H1 (cell line): ENCODE data around the gene ZYX.

Experiments
- ASH2L ChIP-seq: fragments of 200-600, 300-600 bp; sonication (generic); IDR thresholded peaks from one replicate; pipeline ENCODE4 v1.7.1; 2017; ENCODE audit warnings: low read length
- HDAC6 ChIP-seq: IDR thresholded peaks from one replicate; pipeline ENCODE4 v1.7.1; 2012; ENCODE audit warnings: low read depth, mild to moderate bottlenecking, inconsistent platforms, low read length, moderate library complexity
- POLR2A ChIP-seq, 2 experiments: IDR thresholded peaks; 1 replicate in 1 of 2; 2 replicates in 1 of 2; pipeline ENCODE4 v1.6.1; 2011; ENCODE audit warnings: low read depth in 2 of 2, low read length in 2 of 2, mild to moderate bottlenecking in 2 of 2; ENCODE audit errors: control extremely low read depth in 1 of 2
- RAD21 ChIP-seq, 2 experiments: IDR thresholded peaks in 1 of 2; conservative IDR thresholded peaks in 1 of 2; 2 replicates each; pipeline ENCODE4 v1.6.1; 2011; ENCODE audit warnings: low read depth in 2 of 2, low read length in 2 of 2, improper control_type of control experiment in 1 of 2, inconsistent platforms in 1 of 2, mild to moderate bottlenecking in 1 of 2, moderate library complexity in 1 of 2
- SAP30 ChIP-seq: fragments of 300-600 bp; sonication (generic); IDR thresholded peaks from 2 replicates; pipeline ENCODE4 v1.7.1; 2012; ENCODE audit warnings: low read length, moderate library complexity, mild to moderate bottlenecking, inconsistent platforms; ENCODE audit not compliant: insufficient read depth, insufficient replicate concordance
- YY1 ChIP-seq: IDR thresholded peaks from 2 replicates; pipeline ENCODE4 v1.6.1; 2011; ENCODE audit warnings: low read depth, mild to moderate bottlenecking, low read length
- TF ChIP-seq, protein P1 (sequence below), 3 experiments: IDR thresholded peaks; 1 replicate in 2 of 3; 2 replicates in 1 of 3; pipeline versions ENCODE4 v1.5.1 to v1.6.1; 2011; ENCODE audit warnings: low read length in 3 of 3, mild to moderate bottlenecking in 3 of 3, inconsistent platforms in 2 of 3, low read depth in 1 of 3, moderate library complexity in 1 of 3; ENCODE audit not compliant: insufficient read depth in 1 of 3; ENCODE audit errors: control extremely low read depth in 1 of 3
- TF ChIP-seq, protein P2 (sequence below): IDR thresholded peaks from 2 replicates; pipeline ENCODE4 v1.6.1; 2012; ENCODE audit warnings: inconsistent platforms
- TF ChIP-seq, protein P3 (sequence below): fragments of 300-600 bp; sonication (generic); IDR thresholded peaks from 2 replicates; pipeline ENCODE4 v1.7.1; 2012; ENCODE audit warnings: low read length, moderate library complexity, mild to moderate bottlenecking, inconsistent platforms; ENCODE audit not compliant: insufficient replicate concordance

DNA sequence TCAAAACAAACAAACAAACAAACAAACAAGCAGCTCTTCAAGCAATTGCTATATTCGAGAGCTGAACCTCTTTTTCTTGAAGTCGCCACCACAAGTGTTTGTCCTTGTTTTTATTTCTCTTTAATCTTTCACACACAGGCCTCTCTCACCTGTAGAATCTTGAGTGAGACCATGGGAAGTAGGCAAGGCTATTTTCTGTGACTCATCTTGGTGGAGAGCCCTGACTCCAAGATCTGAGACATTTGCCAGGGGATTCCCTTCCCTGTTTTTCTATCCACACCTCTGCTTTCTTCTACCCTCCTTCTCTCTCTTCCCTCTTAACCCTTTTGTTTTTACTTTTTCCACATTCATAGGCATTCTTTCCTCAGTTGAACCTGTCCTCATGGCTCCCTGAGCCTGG is 54.1 kb downstream of the ZYX start:
- TF ChIP-seq, protein P1, sequence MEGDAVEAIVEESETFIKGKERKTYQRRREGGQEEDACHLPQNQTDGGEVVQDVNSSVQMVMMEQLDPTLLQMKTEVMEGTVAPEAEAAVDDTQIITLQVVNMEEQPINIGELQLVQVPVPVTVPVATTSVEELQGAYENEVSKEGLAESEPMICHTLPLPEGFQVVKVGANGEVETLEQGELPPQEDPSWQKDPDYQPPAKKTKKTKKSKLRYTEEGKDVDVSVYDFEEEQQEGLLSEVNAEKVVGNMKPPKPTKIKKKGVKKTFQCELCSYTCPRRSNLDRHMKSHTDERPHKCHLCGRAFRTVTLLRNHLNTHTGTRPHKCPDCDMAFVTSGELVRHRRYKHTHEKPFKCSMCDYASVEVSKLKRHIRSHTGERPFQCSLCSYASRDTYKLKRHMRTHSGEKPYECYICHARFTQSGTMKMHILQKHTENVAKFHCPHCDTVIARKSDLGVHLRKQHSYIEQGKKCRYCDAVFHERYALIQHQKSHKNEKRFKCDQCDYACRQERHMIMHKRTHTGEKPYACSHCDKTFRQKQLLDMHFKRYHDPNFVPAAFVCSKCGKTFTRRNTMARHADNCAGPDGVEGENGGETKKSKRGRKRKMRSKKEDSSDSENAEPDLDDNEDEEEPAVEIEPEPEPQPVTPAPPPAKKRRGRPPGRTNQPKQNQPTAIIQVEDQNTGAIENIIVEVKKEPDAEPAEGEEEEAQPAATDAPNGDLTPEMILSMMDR (IDR thresholded peaks at IDR 0.05; ENCODE audit: control extremely low read depth in 1 of 3, insufficient read depth in 1 of 3, low read depth in 1 of 3, low read length in 3 of 3) = no peak
- TF ChIP-seq, protein P2, sequence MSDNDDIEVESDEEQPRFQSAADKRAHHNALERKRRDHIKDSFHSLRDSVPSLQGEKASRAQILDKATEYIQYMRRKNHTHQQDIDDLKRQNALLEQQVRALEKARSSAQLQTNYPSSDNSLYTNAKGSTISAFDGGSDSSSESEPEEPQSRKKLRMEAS = no peak
- TF ChIP-seq HDAC6 (no peak), YY1 (no peak), POLR2A (IDR thresholded peaks at IDR 0.05; ENCODE audit: control extremely low read depth in 1 of 2, low read depth in 2 of 2, low read length in 2 of 2) (no peak), ASH2L (no peak), RAD21 (IDR thresholded peaks at IDR 0.05 in 1 of 2, conservative IDR thresholded peaks at IDR 0.05 in 1 of 2; ENCODE audit: low read depth in 2 of 2, low read length in 2 of 2) (no peak), SAP30 (no peak)
- TF ChIP-seq, protein P3, sequence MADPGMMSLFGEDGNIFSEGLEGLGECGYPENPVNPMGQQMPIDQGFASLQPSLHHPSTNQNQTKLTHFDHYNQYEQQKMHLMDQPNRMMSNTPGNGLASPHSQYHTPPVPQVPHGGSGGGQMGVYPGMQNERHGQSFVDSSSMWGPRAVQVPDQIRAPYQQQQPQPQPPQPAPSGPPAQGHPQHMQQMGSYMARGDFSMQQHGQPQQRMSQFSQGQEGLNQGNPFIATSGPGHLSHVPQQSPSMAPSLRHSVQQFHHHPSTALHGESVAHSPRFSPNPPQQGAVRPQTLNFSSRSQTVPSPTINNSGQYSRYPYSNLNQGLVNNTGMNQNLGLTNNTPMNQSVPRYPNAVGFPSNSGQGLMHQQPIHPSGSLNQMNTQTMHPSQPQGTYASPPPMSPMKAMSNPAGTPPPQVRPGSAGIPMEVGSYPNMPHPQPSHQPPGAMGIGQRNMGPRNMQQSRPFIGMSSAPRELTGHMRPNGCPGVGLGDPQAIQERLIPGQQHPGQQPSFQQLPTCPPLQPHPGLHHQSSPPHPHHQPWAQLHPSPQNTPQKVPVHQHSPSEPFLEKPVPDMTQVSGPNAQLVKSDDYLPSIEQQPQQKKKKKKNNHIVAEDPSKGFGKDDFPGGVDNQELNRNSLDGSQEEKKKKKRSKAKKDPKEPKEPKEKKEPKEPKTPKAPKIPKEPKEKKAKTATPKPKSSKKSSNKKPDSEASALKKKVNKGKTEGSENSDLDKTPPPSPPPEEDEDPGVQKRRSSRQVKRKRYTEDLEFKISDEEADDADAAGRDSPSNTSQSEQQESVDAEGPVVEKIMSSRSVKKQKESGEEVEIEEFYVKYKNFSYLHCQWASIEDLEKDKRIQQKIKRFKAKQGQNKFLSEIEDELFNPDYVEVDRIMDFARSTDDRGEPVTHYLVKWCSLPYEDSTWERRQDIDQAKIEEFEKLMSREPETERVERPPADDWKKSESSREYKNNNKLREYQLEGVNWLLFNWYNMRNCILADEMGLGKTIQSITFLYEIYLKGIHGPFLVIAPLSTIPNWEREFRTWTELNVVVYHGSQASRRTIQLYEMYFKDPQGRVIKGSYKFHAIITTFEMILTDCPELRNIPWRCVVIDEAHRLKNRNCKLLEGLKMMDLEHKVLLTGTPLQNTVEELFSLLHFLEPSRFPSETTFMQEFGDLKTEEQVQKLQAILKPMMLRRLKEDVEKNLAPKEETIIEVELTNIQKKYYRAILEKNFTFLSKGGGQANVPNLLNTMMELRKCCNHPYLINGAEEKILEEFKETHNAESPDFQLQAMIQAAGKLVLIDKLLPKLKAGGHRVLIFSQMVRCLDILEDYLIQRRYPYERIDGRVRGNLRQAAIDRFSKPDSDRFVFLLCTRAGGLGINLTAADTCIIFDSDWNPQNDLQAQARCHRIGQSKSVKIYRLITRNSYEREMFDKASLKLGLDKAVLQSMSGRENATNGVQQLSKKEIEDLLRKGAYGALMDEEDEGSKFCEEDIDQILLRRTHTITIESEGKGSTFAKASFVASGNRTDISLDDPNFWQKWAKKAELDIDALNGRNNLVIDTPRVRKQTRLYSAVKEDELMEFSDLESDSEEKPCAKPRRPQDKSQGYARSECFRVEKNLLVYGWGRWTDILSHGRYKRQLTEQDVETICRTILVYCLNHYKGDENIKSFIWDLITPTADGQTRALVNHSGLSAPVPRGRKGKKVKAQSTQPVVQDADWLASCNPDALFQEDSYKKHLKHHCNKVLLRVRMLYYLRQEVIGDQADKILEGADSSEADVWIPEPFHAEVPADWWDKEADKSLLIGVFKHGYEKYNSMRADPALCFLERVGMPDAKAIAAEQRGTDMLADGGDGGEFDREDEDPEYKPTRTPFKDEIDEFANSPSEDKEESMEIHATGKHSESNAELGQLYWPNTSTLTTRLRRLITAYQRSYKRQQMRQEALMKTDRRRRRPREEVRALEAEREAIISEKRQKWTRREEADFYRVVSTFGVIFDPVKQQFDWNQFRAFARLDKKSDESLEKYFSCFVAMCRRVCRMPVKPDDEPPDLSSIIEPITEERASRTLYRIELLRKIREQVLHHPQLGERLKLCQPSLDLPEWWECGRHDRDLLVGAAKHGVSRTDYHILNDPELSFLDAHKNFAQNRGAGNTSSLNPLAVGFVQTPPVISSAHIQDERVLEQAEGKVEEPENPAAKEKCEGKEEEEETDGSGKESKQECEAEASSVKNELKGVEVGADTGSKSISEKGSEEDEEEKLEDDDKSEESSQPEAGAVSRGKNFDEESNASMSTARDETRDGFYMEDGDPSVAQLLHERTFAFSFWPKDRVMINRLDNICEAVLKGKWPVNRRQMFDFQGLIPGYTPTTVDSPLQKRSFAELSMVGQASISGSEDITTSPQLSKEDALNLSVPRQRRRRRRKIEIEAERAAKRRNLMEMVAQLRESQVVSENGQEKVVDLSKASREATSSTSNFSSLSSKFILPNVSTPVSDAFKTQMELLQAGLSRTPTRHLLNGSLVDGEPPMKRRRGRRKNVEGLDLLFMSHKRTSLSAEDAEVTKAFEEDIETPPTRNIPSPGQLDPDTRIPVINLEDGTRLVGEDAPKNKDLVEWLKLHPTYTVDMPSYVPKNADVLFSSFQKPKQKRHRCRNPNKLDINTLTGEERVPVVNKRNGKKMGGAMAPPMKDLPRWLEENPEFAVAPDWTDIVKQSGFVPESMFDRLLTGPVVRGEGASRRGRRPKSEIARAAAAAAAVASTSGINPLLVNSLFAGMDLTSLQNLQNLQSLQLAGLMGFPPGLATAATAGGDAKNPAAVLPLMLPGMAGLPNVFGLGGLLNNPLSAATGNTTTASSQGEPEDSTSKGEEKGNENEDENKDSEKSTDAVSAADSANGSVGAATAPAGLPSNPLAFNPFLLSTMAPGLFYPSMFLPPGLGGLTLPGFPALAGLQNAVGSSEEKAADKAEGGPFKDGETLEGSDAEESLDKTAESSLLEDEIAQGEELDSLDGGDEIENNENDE = no peak
